Left renal cortex interstitium (tissue), 4 donors: Measurements from ENCODE around the gene PPP4R4. TPM values are rescaled to one million over a fixed set of nuclear protein-coding genes. Genes with fewer than 3 reads are reported as not detected.
"Not testable (repeated sequence)": the region's sequence is repeated elsewhere in the genome, so short reads cannot be mapped to it uniquely, and the experiment has no call there.

Experiments
- DNase-seq, 4 donors: peaks; one replicate each; pipeline ENCODE4 v3.0.0-alpha.2; 2013; ENCODE audit warnings: low read depth in 4 of 4, low spot score in 2 of 4, missing footprints in 1 of 4
- polyA plus RNA-seq, 4 donors: library from polyadenylated mRNA; unstranded; fragments of 120-200 nt; gene quantifications; one replicate each; pipeline ENCODE4 v1.2.1, GENCODE V29; 2013; ENCODE audit not compliant: insufficient read length in 4 of 4

The PPP4R4 gene
- polyA plus RNA-seq, 4 donors, result 0.25 to 0.28 (median 0.28) TPM

- DNase-seq, result not testable (repeated sequence)
Measured at GRCh38 chr14:94264195-94264594, 90.1 kb downstream of the PPP4R4 start.

GRCh38 chr14:94267352-94267751, 93.2 kb downstream of the PPP4R4 start:
- DNase-seq, result no peak

GRCh38 chr14:94268582-94268981, 94.5 kb downstream of the PPP4R4 start:
- DNase-seq, result not testable (repeated sequence)

GRCh38 chr14:94269156-94269555, 95.0 kb downstream of the PPP4R4 start:
- no peak for DNase-seq

GRCh38 chr14:94276898-94277561, 102.9 kb downstream of the PPP4R4 start:
- DNase-seq, result not testable (repeated sequence)

GRCh38 chr14:94278731-94279130, 104.6 kb downstream of the PPP4R4 start:
- no peak for DNase-seq

- DNase-seq, result no peak
Measured at GRCh38 chr14:94282991-94283723, 109.0 kb downstream of the PPP4R4 start.

GRCh38 chr14:94284221-94284620, 110.1 kb downstream of the PPP4R4 start:
- DNase-seq, result no peak

- DNase-seq, result no peak
Measured at GRCh38 chr14:94285158-94285557, 111.0 kb downstream of the PPP4R4 start.

GRCh38 chr14:94288610-94289465, 114.7 kb downstream of the PPP4R4 start:
- DNase-seq, result no peak

GRCh38 chr14:94290197-94290596, 116.1 kb downstream of the PPP4R4 start:
- DNase-seq, result no peak

GRCh38 chr14:94291159-94291905, 117.2 kb downstream of the PPP4R4 start:
- DNase-seq, result no peak

- DNase-seq, result no peak
Measured at GRCh38 chr14:94291906-94292525, 117.9 kb downstream of the PPP4R4 start.

- DNase-seq, result no peak
Measured at GRCh38 chr14:94292526-94292871, 118.4 kb downstream of the PPP4R4 start.

GRCh38 chr14:94292872-94293577, 118.9 kb downstream of the PPP4R4 start, which contains the start of gene SERPINA10:
Gene SERPINA10, minus strand, starts transcription at chr14:94293268. Its CDS starts 2,675 bp downstream, at chr14:94290593.
- no peak for DNase-seq

- no peak for DNase-seq
Measured at GRCh38 chr14:94293578-94293924, 119.4 kb downstream of the PPP4R4 start.

- DNase-seq, result no peak
Measured at GRCh38 chr14:94295360-94296180, 121.4 kb downstream of the PPP4R4 start.

GRCh38 chr14:94296181-94296545, 122.0 kb downstream of the PPP4R4 start:
- DNase-seq, result not testable (repeated sequence)

- no peak for DNase-seq
Measured at GRCh38 chr14:94298130-94298529, 124.0 kb downstream of the PPP4R4 start.
